Spinal cord (tissue), 10 donors: ENCODE measurements around the gene COL6A1. TPM values are rescaled to one million over a fixed set of nuclear protein-coding genes. Genes with fewer than 3 reads are reported as not detected.

Source experiments
- DNase-seq, 6 donors: peaks; one replicate each; pipeline versions ENCODE4 v3.0.0 to v3.0.0-alpha.2; 2013 to 2015; ENCODE audit warnings: low spot score in 6 of 6, low read depth in 4 of 6
- H3K27ac ChIP-seq: one replicate; pipeline ENCODE4 v1.5.1; 2013; ENCODE audit warnings: low read depth, low read length, control low read depth
- H3K27me3 ChIP-seq: one replicate; pipeline ENCODE4 v1.6.1; 2013; ENCODE audit warnings: low read length; ENCODE audit not compliant: control insufficient read depth, insufficient read depth
- H3K36me3 ChIP-seq: one replicate; pipeline ENCODE4 v1.6.1; 2013; ENCODE audit warnings: low read length; ENCODE audit not compliant: control insufficient read depth, insufficient read depth
- H3K4me1 ChIP-seq: one replicate; pipeline ENCODE4 v1.6.1; 2013; ENCODE audit warnings: low read length; ENCODE audit not compliant: control insufficient read depth, insufficient read depth
- H3K4me3 ChIP-seq: one replicate; pipeline ENCODE4 v1.5.1; 2013; ENCODE audit warnings: low read depth, low read length, control low read depth
- H3K9me3 ChIP-seq: one replicate; pipeline ENCODE4 v1.6.1; 2013; ENCODE audit warnings: low read length; ENCODE audit not compliant: control insufficient read depth, insufficient read depth
- WGBS: methylation state at CpG from one replicate; pipeline ENCODE4 v1.1.5; 2013; ENCODE audit warnings: missing lambda C conversion rate; ENCODE audit not compliant: insufficient coverage; 5-methylcytosine and 5-hydroxymethylcytosine counted together
- polyA plus RNA-seq, 2 donors: library from polyadenylated mRNA; unstranded; fragments of 120-200 nt; gene quantifications; one replicate each; pipeline ENCODE4 v1.2.1, GENCODE V29; 2013; ENCODE audit not compliant: insufficient read length in 2 of 2
- total RNA-seq, 2 donors: library from RNA; depleted of rRNA in 1 of 2; stranded (reverse); fragments of 120-200 nt in 1 of 2; fragments of >200 nt in 1 of 2; gene quantifications; one replicate each; pipeline versions ENCODE4 v1.2.3 to v1.2.4, GENCODE V29; 2013 to 2014
- donor health status: healthy.

COL6A1 gene
- total and polyA plus RNA-seq, 4 donors: 156 to 316 (median 250) TPM

GRCh38 chr21:46052703-46053651, 71.4 kb downstream of the COL6A1 start:
- H3K27me3 ChIP-seq: peaks cover 3% of the 10 kb centered on the region
- H3K4me1 ChIP-seq: peaks cover 37% of the 10 kb centered on the region
- no peak for DNase-seq
- H3K27ac ChIP-seq: no peak overlapping the region
- H3K36me3 ChIP-seq: no peaks in the 10 kb centered on the region
- H3K4me3 ChIP-seq: no peak overlapping the region
- 63% methylated on average over 28 of the region's 31 CpGs for WGBS
- no peaks in the 10 kb centered on the region for H3K9me3 ChIP-seq

- 90% methylated on average over 4 of the region's 10 CpGs for whole genome bisulfite sequencing
- no peaks in the 10 kb centered on the region for H3K9me3 ChIP-seq
- peaks cover 3% of the 10 kb centered on the region for H3K27me3 ChIP-seq
- H3K4me1 ChIP-seq: peaks cover 35% of the 10 kb centered on the region
- no peaks in the 10 kb centered on the region for H3K36me3 ChIP-seq
- no peak overlapping the region for H3K27ac ChIP-seq
- no peak overlapping the region for H3K4me3 ChIP-seq
- DNase-seq: no peak
Observed at GRCh38 chr21:46054031-46054430, 72.5 kb downstream of the COL6A1 start.

- H3K9me3 ChIP-seq: no peaks in the 10 kb centered on the region
- 42% methylated on average over 10 of the region's 12 CpGs for WGBS
- no peak for DNase-seq
- H3K4me1 ChIP-seq: peaks cover 31% of the 10 kb centered on the region
- H3K27ac ChIP-seq: no peak overlapping the region
- H3K36me3 ChIP-seq: no peaks in the 10 kb centered on the region
- peaks cover 3% of the 10 kb centered on the region for H3K27me3 ChIP-seq
- no peak overlapping the region for H3K4me3 ChIP-seq
Observed at GRCh38 chr21:46054451-46054881, 72.9 kb downstream of the COL6A1 start.

Other genes with a start within 250 kb of the COL6A1 start
- gene COL6A2, start 116.3 kb downstream of the COL6A1 start, total RNA-seq: 100 to 1,000 TPM; 190 to 466 TPM
- gene COL6A2, start 116.3 kb downstream of the COL6A1 start, polyA plus RNA-seq: 100 to 1,000 TPM in 1 of 2 donors, 10 to 100 TPM in 1; 88.8 to 179 TPM
- 1 to 10 TPM in 1 of 2 donors, under 1 TPM in 1; 0.50 to 1.4 TPM for gene FTCD, start 173.8 kb downstream of the COL6A1 start, total RNA-seq
- gene FTCD, start 173.8 kb downstream of the COL6A1 start, polyA plus RNA-seq: 1 to 10 TPM; 5.3 to 6.0 TPM
- 1 to 10 TPM; 4.8 to 9.9 TPM for gene SPATC1L, start 202.7 kb downstream of the COL6A1 start, total RNA-seq
- gene SPATC1L, start 202.7 kb downstream of the COL6A1 start, polyA plus RNA-seq: 10 to 100 TPM; 16.2 to 32.3 TPM
- 10 to 100 TPM; 55.6 to 78.2 TPM for gene LSS, start 247.0 kb downstream of the COL6A1 start, total RNA-seq
- gene LSS, start 247.0 kb downstream of the COL6A1 start, polyA plus RNA-seq: 100 to 1,000 TPM; 152 to 167 TPM